ENCODE results near the gene TMEM145. TPM values are rescaled to one million over a fixed set of nuclear protein-coding genes. Genes with fewer than 3 reads are reported as not detected.

The TMEM145 gene
- polyA plus RNA-seq, 10 donors, result 0.16 to 0.56 (median 0.30) TPM

DNA sequence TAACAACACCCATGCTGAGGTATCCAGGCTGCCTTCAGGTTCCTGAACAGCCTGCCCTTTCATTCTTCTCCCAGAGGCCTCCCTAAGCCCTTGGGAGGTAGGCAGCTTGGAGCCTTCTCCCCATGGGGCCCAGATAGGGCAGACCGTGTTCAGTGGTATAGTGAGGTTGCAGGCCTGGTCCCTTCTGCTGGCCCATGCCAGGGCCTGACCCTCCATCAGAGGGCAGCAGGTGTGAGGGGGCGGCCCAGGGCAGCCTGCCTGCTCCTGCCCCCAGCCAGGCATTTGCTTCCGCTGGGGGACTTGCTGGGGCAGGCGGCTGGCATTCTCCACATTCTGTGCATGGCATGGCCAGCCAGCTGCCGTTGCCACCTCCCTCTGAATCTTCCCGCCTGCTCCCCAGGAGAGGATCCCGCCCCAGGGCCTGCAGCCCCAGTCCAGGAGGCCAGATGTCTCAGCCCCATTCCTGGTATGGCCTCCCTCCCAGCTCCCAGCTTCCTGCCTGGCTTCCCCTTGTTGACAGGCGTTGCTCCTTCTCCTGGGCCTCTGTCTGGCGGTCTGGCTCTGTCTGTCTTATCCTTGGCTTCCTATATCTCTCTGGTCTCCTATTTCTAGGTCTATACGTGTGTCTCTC is 35.2 kb upstream of the TMEM145 start:
- peak; percentile 42 to 80 (median 58) for DNase-seq

GRCh38 chr19:42278452-42279154 is 34.5 kb upstream of the TMEM145 start:
- DNase-seq, result no peak

GRCh38 chr19:42279155-42279901 is 33.8 kb upstream of the TMEM145 start:
- no peak for DNase-seq

GRCh38 chr19:42279902-42280814 is 33.0 kb upstream of the TMEM145 start:
- DNase-seq, result peak; percentile 94 to 98 (median 94)

- no peak for DNase-seq
These were observed 32.3 kb upstream of the TMEM145 start for GRCh38 chr19:42280815-42281145.

DNA sequence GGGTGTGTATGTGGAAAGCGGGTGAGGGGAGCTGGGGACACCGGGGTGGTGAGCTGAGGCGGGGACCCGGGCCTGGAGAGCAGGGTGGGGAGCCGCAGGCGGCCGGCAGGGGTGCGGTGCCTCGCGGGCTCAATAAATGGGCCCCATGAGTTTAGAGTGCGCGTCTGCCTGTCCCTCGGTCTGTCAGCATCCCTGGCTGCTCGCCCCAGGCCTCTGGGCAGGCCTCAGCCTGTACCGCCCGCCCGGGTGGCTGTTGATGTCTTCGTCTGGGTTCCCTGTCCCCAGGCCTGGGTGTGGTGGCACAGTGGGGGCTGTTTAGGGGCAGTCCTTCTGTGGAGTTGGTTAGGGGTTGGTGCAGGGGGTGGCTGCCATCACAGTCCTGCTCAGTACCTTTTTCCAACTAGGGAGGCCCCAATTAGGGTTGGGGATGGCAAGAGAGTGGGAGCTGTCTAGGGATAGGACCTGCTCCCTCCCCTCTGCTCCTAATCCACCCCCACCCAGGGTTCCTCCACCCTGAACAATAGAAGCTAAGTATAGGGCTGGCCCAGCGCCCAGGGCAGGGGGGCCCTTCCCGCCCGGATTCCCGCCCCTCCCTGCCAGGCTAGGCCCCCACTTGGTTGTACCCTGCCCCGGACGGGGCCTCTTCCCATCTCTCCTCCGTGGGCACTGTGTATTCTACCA is 31.8 kb upstream of the TMEM145 start:
- DNase-seq, result peak in 1 of 3 donors; percentile 75

GRCh38 chr19:42281827-42282762 is 31.0 kb upstream of the TMEM145 start:
- peak in 2 of 3 donors; percentile 41 to 68 for DNase-seq

GRCh38 chr19:42282819-42283187 is 30.3 kb upstream of the TMEM145 start:
- no peak for DNase-seq

GRCh38 chr19:42283188-42284065 is 29.7 kb upstream of the TMEM145 start:
- peak; percentile 96 to 98 (median 97) for DNase-seq

DNA sequence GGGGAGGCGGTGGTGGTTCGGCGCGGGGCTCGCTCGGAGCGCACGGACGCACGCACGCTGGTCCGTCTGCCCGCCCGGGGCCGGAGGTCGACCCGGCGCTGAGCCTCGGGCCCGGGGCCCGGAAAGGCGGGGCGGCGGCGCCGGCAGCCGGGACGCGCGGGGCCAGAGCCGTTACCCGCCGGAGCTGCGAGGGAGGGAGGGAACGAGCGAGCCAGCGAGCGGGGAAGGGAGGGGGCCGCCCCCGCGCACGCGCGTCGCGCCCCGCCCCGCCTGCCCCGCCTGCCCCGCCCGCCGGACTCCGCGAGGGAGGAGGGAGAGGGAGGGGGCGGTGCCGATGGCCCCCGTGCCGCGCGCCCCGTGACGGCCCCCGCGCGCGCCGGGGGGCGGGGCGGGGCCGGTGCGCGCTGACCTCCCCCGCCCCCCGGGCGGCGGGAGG is 29.0 kb upstream of the TMEM145 start:
- DNase-seq, result peak; percentile 81 to 85 (median 85)

- DNase-seq, result peak in 1 of 3 donors; percentile 67
These were observed 28.3 kb upstream of the TMEM145 start for GRCh38 chr19:42284591-42285341.

DNA sequence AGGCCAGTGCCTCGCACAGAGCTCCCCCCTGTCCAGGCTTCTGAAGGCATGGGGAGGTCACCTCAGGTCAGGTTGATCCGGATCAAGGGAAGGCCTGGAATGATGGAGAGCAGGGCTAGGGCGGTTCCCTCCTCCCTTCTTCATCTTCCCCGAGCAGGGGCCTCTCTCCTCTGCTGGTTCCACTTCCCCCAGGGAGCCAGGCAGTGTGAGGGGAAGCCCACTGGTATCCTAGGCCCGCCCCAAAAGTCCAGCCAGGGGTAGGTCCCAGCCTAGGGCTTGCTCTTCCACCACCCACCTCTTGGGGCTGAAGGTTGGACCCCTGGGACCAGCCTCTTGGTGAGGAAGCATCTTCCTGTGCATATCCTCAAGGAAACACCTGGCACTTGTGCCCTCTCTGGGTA is 27.6 kb upstream of the TMEM145 start:
- peak in 1 of 3 donors; percentile 56 for DNase-seq

GRCh38 chr19:42285988-42286348 is 27.1 kb upstream of the TMEM145 start:
- DNase-seq, result no peak

GRCh38 chr19:42286349-42287016 is 26.6 kb upstream of the TMEM145 start:
- peak in 1 of 3 donors; percentile 61 for DNase-seq

GRCh38 chr19:42287017-42287826 is 25.9 kb upstream of the TMEM145 start:
- DNase-seq, result no peak

- DNase-seq, result no peak
These were observed 25.3 kb upstream of the TMEM145 start for GRCh38 chr19:42287827-42288107.

- no peak for DNase-seq
These were observed 24.7 kb upstream of the TMEM145 start for GRCh38 chr19:42288387-42288786.
